ENCODE data around the gene SLC47A2.

DNA sequence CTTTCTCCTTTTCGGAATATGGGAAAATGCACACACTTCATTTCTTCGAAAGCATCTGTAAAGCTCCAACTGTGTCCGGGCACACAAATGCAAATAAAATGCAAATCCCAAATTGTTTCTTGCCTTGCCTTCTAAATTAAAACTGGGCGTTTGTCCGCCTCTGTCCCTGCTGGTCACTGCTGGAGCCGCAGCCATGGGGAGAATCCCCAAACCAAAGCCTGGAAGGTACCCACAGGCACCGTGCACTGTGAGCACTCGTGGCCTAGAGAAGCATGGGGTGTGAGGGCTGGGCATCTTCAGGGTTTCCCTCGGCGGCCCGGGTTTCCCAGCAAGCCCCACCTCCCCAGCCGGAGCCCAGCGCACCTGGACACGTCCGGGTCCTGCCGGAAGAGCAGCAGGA is 2.9 kb downstream of the SLC47A2 start:
- TF ChIP-seq, protein P1, sequence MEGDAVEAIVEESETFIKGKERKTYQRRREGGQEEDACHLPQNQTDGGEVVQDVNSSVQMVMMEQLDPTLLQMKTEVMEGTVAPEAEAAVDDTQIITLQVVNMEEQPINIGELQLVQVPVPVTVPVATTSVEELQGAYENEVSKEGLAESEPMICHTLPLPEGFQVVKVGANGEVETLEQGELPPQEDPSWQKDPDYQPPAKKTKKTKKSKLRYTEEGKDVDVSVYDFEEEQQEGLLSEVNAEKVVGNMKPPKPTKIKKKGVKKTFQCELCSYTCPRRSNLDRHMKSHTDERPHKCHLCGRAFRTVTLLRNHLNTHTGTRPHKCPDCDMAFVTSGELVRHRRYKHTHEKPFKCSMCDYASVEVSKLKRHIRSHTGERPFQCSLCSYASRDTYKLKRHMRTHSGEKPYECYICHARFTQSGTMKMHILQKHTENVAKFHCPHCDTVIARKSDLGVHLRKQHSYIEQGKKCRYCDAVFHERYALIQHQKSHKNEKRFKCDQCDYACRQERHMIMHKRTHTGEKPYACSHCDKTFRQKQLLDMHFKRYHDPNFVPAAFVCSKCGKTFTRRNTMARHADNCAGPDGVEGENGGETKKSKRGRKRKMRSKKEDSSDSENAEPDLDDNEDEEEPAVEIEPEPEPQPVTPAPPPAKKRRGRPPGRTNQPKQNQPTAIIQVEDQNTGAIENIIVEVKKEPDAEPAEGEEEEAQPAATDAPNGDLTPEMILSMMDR (IDR thresholded peaks at IDR 0.05), result no peak
- no peak for TF ChIP-seq EP300 (IDR thresholded peaks at IDR 0.05)
